ENCODE measurements around the gene PTGES3L. TPM values are rescaled to one million over a fixed set of nuclear protein-coding genes. Genes with fewer than 3 reads are reported as not detected.
A peak's percentile ranks its signal among the peaks of the same experiment; 100 is the strongest.
"Not testable (repeated sequence)": the region's sequence is repeated elsewhere in the genome, so short reads cannot be mapped to it uniquely, and the experiment has no call there.

The PTGES3L gene
- total RNA-seq, 1 donor from 2014 or later = 10.4 TPM

GRCh38 chr17:43014020-43014648, 34.3 kb upstream of the PTGES3L start:
- DNase-seq (ENCODE audit: low spot score) = no peak

GRCh38 chr17:43013296-43013695, 33.4 kb upstream of the PTGES3L start:
- no peak for DNase-seq (ENCODE audit: low spot score)

GRCh38 chr17:43011728-43012472, 32.0 kb upstream of the PTGES3L start:
- DNase-seq (ENCODE audit: low spot score) = no peak

GRCh38 chr17:43010667-43011308, 30.9 kb upstream of the PTGES3L start:
- no peak for DNase-seq (ENCODE audit: low spot score)

GRCh38 chr17:43006639-43007551, 27.0 kb upstream of the PTGES3L start, which contains the start of gene IFI35:
Gene IFI35 (plus strand): TSS chr17:43006784. CDS start chr17:43006948, 164 bp downstream.
- DNase-seq (ENCODE audit: low spot score) = peak; percentile 87

GRCh38 chr17:43003542-43004172, 23.8 kb upstream of the PTGES3L start:
- DNase-seq (ENCODE audit: low spot score) = no peak

GRCh38 chr17:43000894-43001293, 21.0 kb upstream of the PTGES3L start:
- DNase-seq (ENCODE audit: low spot score) = not testable (repeated sequence)

- DNase-seq (ENCODE audit: low spot score) = no peak
Observed at GRCh38 chr17:42999003-42999525, 19.2 kb upstream of the PTGES3L start.

- peak; percentile 100 for DNase-seq (ENCODE audit: low spot score)
Observed at GRCh38 chr17:42997984-42998938, 18.4 kb upstream of the PTGES3L start, which contains the start of gene RPL27. Gene RPL27 (plus strand): TSS chr17:42998419. CDS start chr17:42998751, 332 bp downstream.

GRCh38 chr17:42997390-42997983, 17.6 kb upstream of the PTGES3L start:
- no peak for DNase-seq (ENCODE audit: low spot score)

- DNase-seq (ENCODE audit: low spot score) = not testable (repeated sequence)
Observed at GRCh38 chr17:42993913-42994312, 14.0 kb upstream of the PTGES3L start.

GRCh38 chr17:42992872-42993271, 13.0 kb upstream of the PTGES3L start:
- DNase-seq (ENCODE audit: low spot score) = no peak

- no peak for DNase-seq (ENCODE audit: low spot score)
Observed at GRCh38 chr17:42991471-42991870, 11.6 kb upstream of the PTGES3L start.

- DNase-seq (ENCODE audit: low spot score) = no peak
Observed at GRCh38 chr17:42989726-42990652, 10.1 kb upstream of the PTGES3L start.

GRCh38 chr17:42989141-42989540, 9.3 kb upstream of the PTGES3L start:
- no peak for DNase-seq (ENCODE audit: low spot score)

GRCh38 chr17:42985225-42985624, 5.3 kb upstream of the PTGES3L start:
- peak; percentile 28 for DNase-seq (ENCODE audit: low spot score)

GRCh38 chr17:42982266-42982665, 2.4 kb upstream of the PTGES3L start:
- no peak for DNase-seq (ENCODE audit: low spot score)

All from umbilical cord (tissue), 2 donors.